Occipital lobe (tissue), 2 donors: ENCODE results near the gene ITPR2. TPM values are rescaled to one million over a fixed set of nuclear protein-coding genes. Genes with fewer than 3 reads are reported as not detected.
"Not testable (repeated sequence)": the region's sequence is repeated elsewhere in the genome, so short reads cannot be mapped to it uniquely, and the experiment has no call there.

ENCODE experiments used
- DNase-seq: peaks from one replicate; lab custom pipeline; 2025; lab: John Stamatoyannopoulos, UW
- total RNA-seq: library from RNA; depleted of rRNA; stranded (reverse); fragments of >200 nt; gene quantifications from one replicate; pipeline ENCODE4 v1.2.3, GENCODE V29; 2014

ITPR2 gene
- total RNA-seq, 1 donor from 2014 or later = 31.0 TPM

GRCh38 chr12:26732005-26732908, 100.7 kb downstream of the ITPR2 start:
- no peak for DNase-seq

- DNase-seq = no peak
Observed at GRCh38 chr12:26730481-26731350, 102.3 kb downstream of the ITPR2 start.

GRCh38 chr12:26729137-26729671, 103.8 kb downstream of the ITPR2 start:
- not testable (repeated sequence) for DNase-seq

- DNase-seq = no peak
Observed at GRCh38 chr12:26728205-26729050, 104.6 kb downstream of the ITPR2 start.

GRCh38 chr12:26727482-26728204, 105.4 kb downstream of the ITPR2 start:
- DNase-seq = no peak

- no peak for DNase-seq
Observed at GRCh38 chr12:26726956-26727355, 106.0 kb downstream of the ITPR2 start.

GRCh38 chr12:26725276-26725916, 107.6 kb downstream of the ITPR2 start:
- no peak for DNase-seq

- DNase-seq = no peak
Observed at GRCh38 chr12:26724309-26724702, 108.7 kb downstream of the ITPR2 start.

- no peak for DNase-seq
Observed at GRCh38 chr12:26723379-26724308, 109.3 kb downstream of the ITPR2 start.

- DNase-seq = no peak
Observed at GRCh38 chr12:26721800-26722199, 111.2 kb downstream of the ITPR2 start.

GRCh38 chr12:26719852-26720251, 113.1 kb downstream of the ITPR2 start:
- no peak for DNase-seq

GRCh38 chr12:26717757-26718156, 115.2 kb downstream of the ITPR2 start:
- no peak for DNase-seq

- DNase-seq = no peak
Observed at GRCh38 chr12:26715232-26715631, 117.8 kb downstream of the ITPR2 start.

GRCh38 chr12:26713885-26714383, 119.1 kb downstream of the ITPR2 start:
- DNase-seq = no peak

GRCh38 chr12:26712892-26713291, 120.1 kb downstream of the ITPR2 start:
- DNase-seq = no peak

GRCh38 chr12:26711569-26711968, 121.4 kb downstream of the ITPR2 start:
- DNase-seq = no peak

- DNase-seq = no peak
Observed at GRCh38 chr12:26711072-26711471, 121.9 kb downstream of the ITPR2 start.

- DNase-seq = no peak
Observed at GRCh38 chr12:26705851-26706250, 127.1 kb downstream of the ITPR2 start.
